Kasumi-1 (cell line): ENCODE data around the gene NECTIN1.

Experiments
- DNase-seq, 2 experiments: peaks; one replicate each; lab custom pipeline; 2025; lab: John Stamatoyannopoulos, UW

Gene NECTIN1

DNA sequence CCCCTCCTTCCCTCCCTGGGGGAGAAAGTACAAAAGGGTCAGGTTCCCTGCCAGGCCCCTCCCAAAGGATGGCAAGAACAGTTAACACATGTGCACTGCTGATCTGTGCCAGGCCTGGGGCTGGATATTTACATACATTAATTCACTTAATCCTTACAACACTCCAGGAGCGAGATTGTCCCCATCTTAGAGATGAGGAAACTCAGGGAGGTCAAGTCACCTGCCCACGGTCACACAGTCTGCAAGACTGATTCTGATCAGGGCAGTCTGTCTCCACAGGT lies 36.5 kb downstream of the NECTIN1 start:
- no peak for DNase-seq

GRCh38 chr11:119691701-119692539 lies 37.1 kb downstream of the NECTIN1 start:
- no peak for DNase-seq

- no peak for DNase-seq
Observed at GRCh38 chr11:119691020-119691666, 37.9 kb downstream of the NECTIN1 start.

DNA sequence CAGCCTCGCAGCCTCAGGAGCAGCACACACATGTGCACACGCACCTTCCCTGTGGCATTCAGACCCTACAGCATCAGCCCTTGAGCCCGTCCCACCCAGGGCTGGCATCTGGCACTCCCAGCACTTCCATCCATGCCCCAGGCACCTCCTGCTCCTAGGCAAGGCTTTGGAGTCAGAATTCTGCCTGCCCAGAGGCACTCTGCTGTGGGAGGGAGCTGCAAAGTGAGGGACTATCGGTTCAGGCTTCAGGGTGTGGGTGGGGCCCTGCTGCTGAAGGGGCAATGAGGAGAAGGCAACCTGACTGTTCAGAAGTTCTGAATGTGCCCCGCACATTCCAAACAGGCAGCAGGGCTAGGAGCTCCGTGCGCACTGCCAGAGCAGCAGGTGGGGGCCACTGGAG lies 39.7 kb downstream of the NECTIN1 start:
- no peak for DNase-seq

DNA sequence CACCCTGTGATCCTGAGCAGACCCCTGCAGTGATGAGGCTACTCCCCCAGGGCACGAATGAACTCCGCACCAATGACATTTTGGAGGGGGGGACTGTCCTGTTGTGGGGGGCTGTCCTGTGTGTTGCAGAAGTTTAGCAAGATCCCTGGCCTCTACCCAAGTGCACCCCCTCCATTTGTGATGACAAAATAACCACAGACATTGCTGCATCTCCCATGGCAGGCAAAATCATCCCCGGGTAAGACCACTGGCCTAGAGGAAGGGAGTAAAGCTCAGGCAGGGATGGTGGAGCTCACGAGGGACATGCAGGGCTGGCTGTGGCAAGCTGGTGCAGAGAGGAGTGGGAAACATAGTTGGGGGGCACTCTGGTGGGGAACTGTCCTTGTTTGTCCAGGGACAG lies 40.6 kb downstream of the NECTIN1 start:
- DNase-seq, result no peak

DNA sequence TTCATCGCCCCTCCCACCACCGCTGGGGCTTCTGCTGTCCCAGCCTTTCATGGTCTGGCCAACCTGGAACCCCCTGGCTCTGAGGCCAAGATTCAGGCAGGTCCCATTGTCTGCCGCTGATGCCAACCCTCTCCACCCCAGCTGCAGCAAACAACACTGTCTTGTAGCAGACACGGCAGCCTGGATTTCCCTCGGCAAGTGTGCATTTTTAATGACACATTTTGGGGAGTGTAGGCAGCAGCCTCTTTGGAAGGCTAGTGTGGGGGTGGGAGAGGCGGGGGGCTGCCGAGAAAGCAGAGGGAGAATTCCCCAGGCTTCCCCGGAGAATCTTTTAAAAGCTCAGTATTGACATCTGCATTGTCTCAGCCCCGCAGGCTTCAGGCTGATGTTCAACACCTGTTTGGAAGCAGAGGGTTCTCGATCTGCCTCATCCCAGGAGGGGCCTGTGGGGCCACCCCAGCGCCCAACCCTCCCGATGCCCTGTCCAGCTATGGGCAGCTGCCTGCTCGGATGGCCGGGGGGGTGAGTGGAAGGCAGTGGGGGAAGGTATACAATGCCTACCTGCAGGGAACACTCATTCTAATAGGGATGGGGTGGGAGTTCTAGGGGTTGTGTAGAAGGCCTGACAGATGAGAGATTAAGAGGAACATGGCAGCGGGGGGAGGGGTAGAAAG lies 41.5 kb downstream of the NECTIN1 start:
- DNase-seq, result no peak

- DNase-seq, result no peak
Observed at GRCh38 chr11:119686177-119686882, 42.7 kb downstream of the NECTIN1 start.

DNA sequence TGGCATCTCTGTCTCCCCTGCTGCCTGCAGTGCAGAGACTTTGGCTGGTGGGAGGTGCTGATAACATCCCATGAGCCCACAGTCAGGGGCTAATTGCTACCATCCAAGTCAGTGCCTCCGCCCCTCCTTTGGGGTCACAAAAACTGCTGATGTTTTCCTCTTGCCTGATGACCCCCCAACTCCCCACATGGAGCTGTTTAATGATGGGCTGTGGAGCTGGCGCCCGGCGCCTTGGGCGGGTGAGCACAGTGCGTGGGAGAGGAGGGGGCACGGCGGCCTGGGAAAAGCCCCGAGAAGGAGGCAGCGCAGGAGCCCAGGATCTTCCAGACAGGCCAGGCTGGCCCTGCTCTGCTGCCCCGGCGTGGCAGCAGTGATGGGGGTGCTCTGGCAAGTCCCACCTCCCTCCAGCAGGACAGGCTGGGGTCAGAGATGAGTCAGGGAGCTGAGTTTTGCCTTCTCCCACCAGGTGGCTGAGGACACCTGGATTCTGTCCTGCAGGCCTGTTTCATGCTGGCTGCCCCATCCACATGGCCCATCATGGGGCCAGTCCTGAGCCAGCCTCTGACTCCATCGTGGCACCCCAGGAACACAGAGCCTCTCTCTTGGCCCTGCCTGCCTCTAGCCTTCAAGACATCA lies 43.8 kb downstream of the NECTIN1 start:
- no peak for DNase-seq

DNA sequence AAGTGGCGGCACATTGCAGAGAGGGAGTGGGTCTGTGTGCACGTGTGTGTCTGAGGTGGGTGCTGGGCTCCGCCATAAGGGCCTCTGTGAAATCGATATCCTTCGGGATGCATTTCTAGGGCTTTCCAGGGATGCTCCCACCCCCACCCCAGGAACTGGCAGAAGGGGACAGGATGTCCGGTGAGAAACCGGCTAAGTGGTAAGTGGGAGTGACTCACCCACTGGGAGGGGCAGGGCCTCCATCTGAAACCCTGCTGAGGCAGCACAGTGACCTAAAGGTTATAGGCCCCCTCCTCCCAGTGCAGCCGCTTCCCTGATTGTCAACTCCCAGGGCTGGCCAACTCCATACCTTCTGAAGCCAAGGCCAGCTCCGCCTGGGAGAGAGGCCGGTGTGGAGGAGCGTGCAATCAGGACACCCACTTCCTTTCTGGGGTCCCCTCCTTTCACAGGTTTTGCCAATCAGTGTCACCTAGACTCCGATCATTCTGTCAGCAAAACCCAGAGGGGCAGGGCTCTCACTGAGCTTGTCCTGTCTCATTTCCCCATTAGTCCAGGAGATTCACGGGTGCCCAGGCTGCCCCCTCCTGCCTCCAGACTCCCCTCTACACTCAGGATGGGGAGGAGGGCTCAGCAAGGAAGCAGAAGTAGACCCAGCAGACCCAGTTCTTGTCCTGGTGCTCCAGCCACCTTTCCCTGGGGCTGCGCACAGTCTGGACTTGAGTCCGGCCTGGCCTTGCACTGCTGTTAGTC lies 44.5 kb downstream of the NECTIN1 start:
- DNase-seq, result no peak

- no peak for DNase-seq
Observed at GRCh38 chr11:119683783-119684182, 45.2 kb downstream of the NECTIN1 start.

- DNase-seq, result no peak
Observed at GRCh38 chr11:119681361-119681910, 47.6 kb downstream of the NECTIN1 start.

DNA sequence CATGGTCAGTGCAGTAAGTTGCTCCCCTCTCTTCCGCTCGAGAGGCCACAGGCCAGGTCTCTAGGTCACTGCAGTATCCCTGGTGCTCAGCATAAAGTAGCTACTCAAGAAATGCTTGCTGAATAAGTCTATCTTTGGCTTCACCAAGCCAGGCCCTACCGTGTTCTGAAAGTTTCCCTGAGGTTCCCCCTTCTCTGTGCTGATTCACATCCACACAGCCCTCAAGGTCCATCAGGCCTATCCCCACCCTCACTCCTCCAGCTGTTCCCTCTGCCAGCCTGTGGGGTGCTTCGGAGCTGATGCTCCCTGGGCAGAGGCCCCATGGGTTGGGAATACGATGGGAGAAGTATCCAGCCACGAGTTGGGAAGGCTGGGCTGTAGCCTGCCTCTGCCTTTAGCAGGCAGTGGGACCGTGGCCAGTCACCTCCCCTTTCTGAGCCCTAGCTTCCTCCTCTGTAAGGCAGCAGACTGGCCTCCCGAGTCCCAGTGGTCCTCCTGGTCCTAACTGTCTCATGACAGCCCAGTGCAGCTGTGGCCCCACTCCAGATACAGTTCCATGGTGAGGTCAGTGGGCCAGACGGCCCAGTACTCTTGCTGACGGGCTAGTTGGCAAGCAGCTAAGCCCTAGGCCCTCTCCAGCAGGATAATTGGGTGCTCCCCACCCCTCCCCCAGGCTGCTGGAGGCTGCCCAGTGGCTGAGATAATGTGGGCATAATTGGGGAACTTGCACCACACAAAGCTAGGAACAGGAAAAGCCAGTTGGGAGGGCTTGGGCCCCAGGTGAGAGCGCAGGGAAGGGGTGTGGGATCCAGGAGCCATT lies 48.2 kb downstream of the NECTIN1 start:
- DNase-seq, result no peak

GRCh38 chr11:119679346-119679745 lies 49.7 kb downstream of the NECTIN1 start:
- DNase-seq, result no peak

- no peak for DNase-seq
Observed at GRCh38 chr11:119678351-119678750, 50.6 kb downstream of the NECTIN1 start.

DNA sequence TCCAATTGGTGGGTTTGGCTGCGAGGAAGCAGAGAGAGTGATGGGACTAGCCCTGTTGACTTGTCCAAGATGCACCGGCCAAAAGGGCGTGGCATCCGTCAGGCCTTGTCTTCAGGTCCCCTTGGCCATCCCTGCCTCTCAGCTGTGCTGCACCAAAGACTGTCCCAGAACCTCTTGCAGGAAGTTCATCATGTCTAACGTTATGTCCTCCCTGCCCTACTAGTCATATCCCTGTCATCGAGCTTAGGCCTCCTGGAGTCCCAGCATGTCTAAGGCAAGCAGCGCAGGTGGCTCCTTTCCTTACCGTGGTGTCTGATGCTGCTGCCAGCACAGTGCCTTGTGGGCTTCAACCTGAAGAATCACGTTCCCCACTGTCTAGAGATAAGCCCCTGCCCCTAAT lies 51.2 kb downstream of the NECTIN1 start:
- DNase-seq, result no peak

- no peak for DNase-seq
Observed at GRCh38 chr11:119676461-119677020, 52.5 kb downstream of the NECTIN1 start.

DNA sequence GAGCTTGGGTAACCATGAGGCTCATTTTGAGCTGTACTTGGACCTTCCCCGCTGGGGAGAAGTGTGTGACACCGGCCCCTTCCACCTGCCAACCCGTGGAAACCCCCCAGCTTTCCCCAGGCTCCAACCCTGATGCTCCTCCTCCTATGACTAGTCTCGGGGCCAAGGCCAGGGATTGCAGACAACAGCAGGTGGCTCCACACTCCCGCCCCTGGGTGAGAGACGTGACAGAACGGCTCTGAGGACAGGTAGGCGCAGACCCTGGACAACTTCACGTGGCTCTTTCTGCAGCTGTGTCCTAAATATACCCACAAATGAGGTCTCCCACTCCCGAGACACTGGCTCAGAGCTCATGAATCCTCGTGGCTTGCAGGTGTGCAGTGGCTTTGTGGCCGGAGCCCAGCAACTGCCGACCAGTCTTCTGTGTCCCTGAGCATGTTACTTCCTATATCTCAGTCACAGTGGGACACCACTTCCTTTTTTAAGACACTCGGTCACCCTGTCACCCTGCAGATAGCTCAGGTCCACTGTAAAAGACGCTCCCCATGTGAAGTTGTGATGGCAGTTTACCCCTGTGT lies 55.2 kb downstream of the NECTIN1 start:
- peak; percentile 36 to 43 for DNase-seq

GRCh38 chr11:119673052-119673758 lies 55.8 kb downstream of the NECTIN1 start:
- DNase-seq, result no peak

GRCh38 chr11:119672597-119672996 lies 56.4 kb downstream of the NECTIN1 start:
- no peak for DNase-seq
